Keratinocyte (primary cell): ENCODE measurements around the gene TCF7L2. TPM values are rescaled to one million over a fixed set of nuclear protein-coding genes. Genes with fewer than 3 reads are reported as not detected.
A peak's percentile ranks its signal among the peaks of the same experiment; 100 is the strongest.

Experiments
- DNase-seq: peaks from one replicate; pipeline ENCODE4 v3.0.0-alpha.2; 2011; ENCODE audit warnings: low read depth, missing footprints, low spot score
- FAIRE-seq: peaks from 2 replicates; lab custom pipeline; 2011; peaks lifted over from hg19 to GRCh38; lab: Jason Lieb, UNC
- H2AFZ ChIP-seq: 2 replicates; pipeline ENCODE4 v1.6.0; 2012; ENCODE audit warnings: low read length, control low read depth, inconsistent platforms; ENCODE audit not compliant: control insufficient read depth
- H3K27ac ChIP-seq: 2 replicates; pipeline ENCODE4 v1.5.1; 2011; ENCODE audit warnings: low read length; ENCODE audit not compliant: control insufficient read depth, insufficient read depth
- H3K27me3 ChIP-seq: 3 replicates; pipeline ENCODE4 v1.6.0; 2011; ENCODE audit warnings: low read length; ENCODE audit not compliant: control insufficient read depth, insufficient read depth; ENCODE audit errors: extremely low read depth
- H3K36me3 ChIP-seq, 2 experiments: 2 replicates in 1 of 2; 3 replicates in 1 of 2; pipeline ENCODE4 v1.5.1; 2011; ENCODE audit warnings: low read length in 2 of 2, mild to moderate bottlenecking in 1 of 2; ENCODE audit not compliant: control insufficient read depth in 2 of 2, insufficient read depth in 2 of 2; ENCODE audit errors: extremely low read depth in 1 of 2
- H3K4me1 ChIP-seq: 3 replicates; pipeline ENCODE4 v1.5.1; 2011; ENCODE audit warnings: low read length; ENCODE audit not compliant: control insufficient read depth, insufficient read depth; ENCODE audit errors: extremely low read depth
- H3K4me2 ChIP-seq: 3 replicates; pipeline ENCODE4 v1.6.0; 2011; ENCODE audit warnings: low read depth, low read length; ENCODE audit not compliant: control insufficient read depth, insufficient read depth; ENCODE audit errors: extremely low read depth
- H3K4me3 ChIP-seq, 3 experiments: fragments of 200-600 bp in 1 of 3; sonication (generic) in 1 of 3; 2 replicates in 2 of 3; 3 replicates in 1 of 3; pipeline ENCODE4 v1.5.1; 2011 to 2016; ENCODE audit warnings: low read length in 3 of 3, mild to moderate bottlenecking in 3 of 3, control low read depth in 2 of 3, inconsistent platforms in 1 of 3, low read depth in 1 of 3, mixed read lengths in 1 of 3, mixed run types in 1 of 3, moderate library complexity in 1 of 3; ENCODE audit not compliant: control insufficient read depth in 2 of 3, insufficient read depth in 2 of 3; ENCODE audit errors: extremely low read depth in 1 of 3
- H3K79me2 ChIP-seq: 2 replicates; pipeline ENCODE4 v1.6.0; 2012; ENCODE audit warnings: low read length; ENCODE audit not compliant: control insufficient read depth, insufficient read depth
- H3K9ac ChIP-seq: 3 replicates; pipeline ENCODE4 v1.6.0; 2011; ENCODE audit warnings: low read length; ENCODE audit not compliant: control insufficient read depth, insufficient read depth; ENCODE audit errors: extremely low read depth
- H3K9me1 ChIP-seq: 3 replicates; pipeline ENCODE4 v1.6.0; 2011; ENCODE audit warnings: low read length; ENCODE audit not compliant: control insufficient read depth, insufficient read depth; ENCODE audit errors: extremely low read depth
- H3K9me3 ChIP-seq: 2 replicates; pipeline ENCODE4 v1.5.1; 2012; ENCODE audit warnings: low read depth, low read length; ENCODE audit not compliant: control insufficient read depth
- H4K20me1 ChIP-seq: 3 replicates; pipeline ENCODE4 v1.6.0; 2011; ENCODE audit warnings: low read length; ENCODE audit not compliant: control insufficient read depth, insufficient read depth; ENCODE audit errors: extremely low read depth
- EZH2 ChIP-seq: IDR thresholded peaks from one replicate; pipeline ENCODE4 v1.6.1; 2012; ENCODE audit warnings: inconsistent platforms, mild to moderate bottlenecking, low read length, moderate library complexity
- dilution Hi-C: fragments of 300-500 bp; cut with MboI; formaldehyde crosslinking; loops from one replicate; pipeline ENCODE4 v1.7.0; 2020; ENCODE audit warnings: low sequenced_read_pairs; ENCODE audit not compliant: extremely low pct_ligation_motif_present
- polyA plus RNA-seq, 5 experiments: library from polyadenylated mRNA; depleted of rRNA in 3 of 5; stranded (reverse) in 3 of 5; stranded (forward) in 1 of 5; unstranded in 1 of 5; fragments of >200 nt; gene quantifications; 1 replicate in 1 of 5; 2 replicates in 3 of 5; 3 replicates in 1 of 5; pipeline versions ENCODE4 v1.2.1 to v1.2.3, GENCODE V29; 2011 to 2012; ENCODE audit warnings: missing spikeins in 2 of 5, low read depth in 1 of 5, low replicate concordance in 1 of 5
- TF ChIP-seq, protein P1 (sequence below), 3 experiments: IDR thresholded peaks in 1 of 3; conservative IDR thresholded peaks in 1 of 3; optimal IDR thresholded peaks in 1 of 3; 2 replicates in 2 of 3; 3 replicates in 1 of 3; pipeline versions ENCODE3 to v1.5.1; 2011; ENCODE audit warnings: low read length in 3 of 3, mild to moderate bottlenecking in 3 of 3, moderate library complexity in 2 of 3, control low read depth in 1 of 3, inconsistent platforms in 1 of 3; ENCODE audit not compliant: insufficient read depth in 2 of 3; ENCODE audit errors: extremely low read depth in 1 of 3

Gene TCF7L2
- polyA plus RNA-seq, 1 donor (not counting 4 experiments of a cell fraction or from before 2014, with no cell fraction given) = 2.5 TPM

DNA sequence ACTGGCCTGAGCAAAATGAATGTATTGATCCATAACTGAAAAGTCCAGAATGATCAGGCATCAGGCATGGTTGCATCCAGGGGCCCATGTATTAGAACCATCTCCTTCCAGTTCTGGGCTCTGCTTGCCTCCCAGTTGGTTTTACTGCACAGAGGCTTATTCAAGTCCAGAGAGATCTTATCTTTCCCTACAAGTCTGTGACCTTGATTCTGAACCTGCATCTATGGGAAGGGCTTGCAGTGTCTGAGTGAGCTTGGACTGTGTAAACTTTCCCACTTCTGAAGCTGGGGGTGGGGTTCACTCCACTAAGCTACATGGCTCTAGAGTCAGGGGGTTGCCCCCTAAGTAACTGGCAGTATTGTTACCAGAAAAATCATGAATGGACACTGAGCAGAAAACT, 136.2 kb downstream of the TCF7L2 start:
- dilution Hi-C loops = no loop called here
- Histone ChIP-seq H3K79me2 (no peaks in the 10 kb centered on the region), H3K27me3 (no peaks in the 10 kb centered on the region), H3K4me2 (no peak overlapping the region), H3K27ac (no peak overlapping the region), H2AFZ (no peak overlapping the region), H3K9me3 (no peaks in the 10 kb centered on the region), H4K20me1 (no peaks in the 10 kb centered on the region), H3K4me1 (peaks cover 9% of the 10 kb centered on the region), H3K36me3 (no peaks in the 10 kb centered on the region), H3K9ac (no peak overlapping the region), H3K9me1 (no peaks in the 10 kb centered on the region), H3K4me3 (no peak overlapping the region)
- DNase-seq (no peak), FAIRE-seq (no peak)
- TF ChIP-seq, protein P1, sequence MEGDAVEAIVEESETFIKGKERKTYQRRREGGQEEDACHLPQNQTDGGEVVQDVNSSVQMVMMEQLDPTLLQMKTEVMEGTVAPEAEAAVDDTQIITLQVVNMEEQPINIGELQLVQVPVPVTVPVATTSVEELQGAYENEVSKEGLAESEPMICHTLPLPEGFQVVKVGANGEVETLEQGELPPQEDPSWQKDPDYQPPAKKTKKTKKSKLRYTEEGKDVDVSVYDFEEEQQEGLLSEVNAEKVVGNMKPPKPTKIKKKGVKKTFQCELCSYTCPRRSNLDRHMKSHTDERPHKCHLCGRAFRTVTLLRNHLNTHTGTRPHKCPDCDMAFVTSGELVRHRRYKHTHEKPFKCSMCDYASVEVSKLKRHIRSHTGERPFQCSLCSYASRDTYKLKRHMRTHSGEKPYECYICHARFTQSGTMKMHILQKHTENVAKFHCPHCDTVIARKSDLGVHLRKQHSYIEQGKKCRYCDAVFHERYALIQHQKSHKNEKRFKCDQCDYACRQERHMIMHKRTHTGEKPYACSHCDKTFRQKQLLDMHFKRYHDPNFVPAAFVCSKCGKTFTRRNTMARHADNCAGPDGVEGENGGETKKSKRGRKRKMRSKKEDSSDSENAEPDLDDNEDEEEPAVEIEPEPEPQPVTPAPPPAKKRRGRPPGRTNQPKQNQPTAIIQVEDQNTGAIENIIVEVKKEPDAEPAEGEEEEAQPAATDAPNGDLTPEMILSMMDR (optimal IDR thresholded peaks at IDR 0.05 in 1 of 3, IDR thresholded peaks at IDR 0.05 in 1 of 3, conservative IDR thresholded peaks at IDR 0.05 in 1 of 3; ENCODE audit: extremely low read depth in 1 of 3, insufficient read depth in 2 of 3, low read length in 3 of 3) = no peak
- TF ChIP-seq EZH2 = no peak

DNA sequence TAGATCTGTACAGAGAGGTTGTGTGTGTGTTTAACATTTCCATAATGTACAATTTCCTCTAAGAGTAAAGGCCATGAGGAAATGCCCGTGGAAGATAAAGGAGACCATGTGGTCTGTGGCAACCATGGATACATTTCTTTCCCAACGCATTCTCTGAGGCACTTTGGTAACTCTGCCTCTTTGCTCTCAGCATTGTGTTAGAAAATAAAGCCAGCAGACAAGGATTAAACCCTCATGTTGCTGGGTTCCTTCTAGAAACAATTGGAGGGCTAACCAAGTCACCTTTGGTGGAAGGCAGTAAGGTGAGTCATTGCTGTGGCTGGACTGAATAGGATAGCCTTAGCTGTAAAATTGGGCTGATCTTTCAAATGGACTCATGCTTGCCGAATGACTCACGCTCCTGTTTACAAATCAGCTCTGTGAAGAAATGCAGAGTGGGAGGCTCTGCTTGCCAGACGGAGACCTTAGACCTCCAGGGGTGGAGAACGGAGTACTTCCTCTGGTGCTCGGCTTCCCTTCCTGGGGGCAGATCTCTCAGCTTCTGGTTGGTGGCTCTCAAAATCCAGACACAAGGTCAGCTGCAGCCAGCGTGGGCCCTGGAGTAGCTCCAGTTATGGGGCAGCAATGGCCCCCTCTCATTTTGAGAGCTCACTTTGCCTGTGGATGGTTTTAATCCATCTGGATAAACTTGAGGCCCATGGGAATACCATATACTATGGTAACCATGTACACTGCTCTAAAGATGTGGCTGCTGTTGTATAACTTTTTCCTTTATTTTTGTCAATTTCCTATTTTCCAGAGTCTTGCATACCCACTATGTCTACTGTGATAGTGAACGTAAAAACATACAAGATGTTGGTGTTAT, 137.3 kb downstream of the TCF7L2 start:
- H3K9ac ChIP-seq = no peak overlapping the region
- H3K4me3 ChIP-seq = no peak overlapping the region
- H3K9me3 ChIP-seq = no peaks in the 10 kb centered on the region
- peak; percentile 96 for FAIRE-seq
- peak overlapping the region; percentile 15 for H3K27ac ChIP-seq
- no peaks in the 10 kb centered on the region for H3K9me1 ChIP-seq
- TF ChIP-seq EZH2 = no peak
- TF ChIP-seq, protein P1 (optimal IDR thresholded peaks at IDR 0.05 in 1 of 3, IDR thresholded peaks at IDR 0.05 in 1 of 3, conservative IDR thresholded peaks at IDR 0.05 in 1 of 3; ENCODE audit: extremely low read depth in 1 of 3, insufficient read depth in 2 of 3, low read length in 3 of 3) = no peak
- dilution Hi-C loops = no loop called here
- H3K36me3 ChIP-seq = no peaks in the 10 kb centered on the region
- H4K20me1 ChIP-seq = no peaks in the 10 kb centered on the region
- peak; percentile 79 for DNase-seq
- H2AFZ ChIP-seq = peak overlapping the region; percentile 19
- no peaks in the 10 kb centered on the region for H3K27me3 ChIP-seq
- H3K79me2 ChIP-seq = no peaks in the 10 kb centered on the region
- H3K4me1 ChIP-seq = peaks cover 9% of the 10 kb centered on the region
- peak overlapping the region; percentile 36 for H3K4me2 ChIP-seq
